H1 (cell line): ENCODE data around the gene YIF1A. TPM values are rescaled to one million over a fixed set of nuclear protein-coding genes. Genes with fewer than 3 reads are reported as not detected.

Experiments
- RFX5 ChIP-seq: IDR thresholded peaks from 2 replicates; pipeline ENCODE4 v1.6.1; 2011; ENCODE audit warnings: low read depth, low read length, improper control_type of control experiment, borderline replicate concordance
- polyA plus RNA-seq, 7 experiments: library from polyadenylated mRNA; depleted of rRNA in 3 of 7; stranded (reverse) in 5 of 7; unstranded in 2 of 7; fragments of >200 nt in 5 of 7; fragments of 200-250 nt in 2 of 7; gene quantifications; 1 replicate in 5 of 7; 2 replicates in 1 of 7; 4 replicates in 1 of 7; pipeline versions ENCODE4 v1.2.1 to v1.2.3, GENCODE V29; 2011 to 2013; ENCODE audit warnings: missing spikeins in 2 of 7, mixed read lengths in 2 of 7
- total RNA-seq: library from RNA; stranded (reverse); fragmentation: NEBNext Ultra II Directional; extraction: Animal tissue kit (Norgen Biotek cat#: 25700); gene quantifications from 2 replicates; pipeline ENCODE4 v1.2.1, GENCODE V29; 2021

Gene YIF1A
- total and polyA plus RNA-seq, 2 of the 8 experiments (the other 6 are each of a cell fraction or from before 2014, with no cell fraction given) = 70.1 to 178 TPM

GRCh38 chr11:66293777-66294625 lies 5.1 kb upstream of the YIF1A start (continued):
- no peak for TF ChIP-seq RFX5
